Fibroblast of the aortic adventitia (primary cell): ENCODE data around the gene PPM1H. TPM values are rescaled to one million over a fixed set of nuclear protein-coding genes. Genes with fewer than 3 reads are reported as not detected.
A peak's percentile ranks its signal among the peaks of the same experiment; 100 is the strongest.
"Not testable (repeated sequence)": the region's sequence is repeated elsewhere in the genome, so short reads cannot be mapped to it uniquely, and the experiment has no call there.

Source experiments
- DNase-seq: peaks from one replicate; pipeline ENCODE4 v3.0.0-alpha.2; 2010; ENCODE audit warnings: low read depth
- H3K4me3 ChIP-seq: 2 replicates; pipeline ENCODE4 v1.5.1; 2011; ENCODE audit warnings: low read depth, mild to moderate bottlenecking, control low read depth, low read length, moderate library complexity
- CTCF ChIP-seq: IDR thresholded peaks from 2 replicates; pipeline ENCODE4 v1.5.1; 2011; ENCODE audit warnings: mild to moderate bottlenecking, low read length, control low read depth, inconsistent platforms; ENCODE audit not compliant: insufficient read depth
- total RNA-seq: library from RNA; depleted of rRNA; stranded (reverse); fragments of >200 nt; gene quantifications from 2 replicates; pipeline ENCODE4 v1.2.3, GENCODE V29; 2012; ENCODE audit warnings: low replicate concordance

The PPM1H gene
- total RNA-seq, 1 donor = 1.3 TPM

- no peak for DNase-seq
- no peak for TF ChIP-seq CTCF
Observed at GRCh38 chr12:62737615-62738014, 197.3 kb downstream of the PPM1H start.

DNA sequence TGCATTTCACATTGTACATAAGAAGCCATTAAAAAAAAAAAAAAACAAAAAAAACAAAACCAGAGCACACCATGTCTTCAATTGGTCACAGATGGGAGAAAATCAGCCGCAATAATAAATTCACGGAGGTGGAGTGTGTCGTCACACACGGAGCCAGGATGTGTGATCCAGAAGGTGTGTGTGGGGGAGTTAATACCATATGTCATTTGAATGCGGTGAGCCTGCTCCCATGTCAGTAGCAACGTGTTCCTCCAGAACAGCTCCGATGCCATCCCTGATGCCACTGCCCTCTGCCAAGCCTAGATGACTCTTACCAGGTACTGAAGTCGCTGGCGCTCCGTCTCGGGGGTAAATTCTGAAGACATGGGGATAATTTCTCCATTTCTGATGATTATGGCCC, 197.8 kb downstream of the PPM1H start:
- no peak for DNase-seq
- no peak overlapping the region for H3K4me3 ChIP-seq
- no peak for TF ChIP-seq CTCF

More at GRCh38 chr12:62737615-62738014, 197.3 kb downstream of the PPM1H start:
- no peak overlapping the region for H3K4me3 ChIP-seq

DNA sequence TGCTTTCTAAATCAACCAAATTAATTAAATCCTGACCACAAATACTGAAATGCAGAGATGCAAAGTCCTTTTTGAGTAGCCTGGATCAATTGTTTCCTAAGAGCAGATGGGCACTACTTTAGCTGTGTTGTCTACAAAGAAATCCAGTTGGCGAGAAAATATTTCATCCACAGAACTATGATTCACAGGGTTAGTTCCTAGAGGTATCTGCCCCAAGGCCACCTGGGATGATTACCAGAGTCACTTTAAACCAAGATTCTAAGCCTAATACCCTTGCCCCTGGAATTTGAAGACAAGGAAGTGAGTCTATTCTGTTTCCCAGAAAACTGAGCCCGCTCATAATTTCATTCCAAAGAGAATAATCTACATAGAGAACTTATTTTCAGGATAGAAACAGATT, 198.4 kb downstream of the PPM1H start:
- DNase-seq = no peak
- no peak overlapping the region for H3K4me3 ChIP-seq
- no peak for TF ChIP-seq CTCF

DNA sequence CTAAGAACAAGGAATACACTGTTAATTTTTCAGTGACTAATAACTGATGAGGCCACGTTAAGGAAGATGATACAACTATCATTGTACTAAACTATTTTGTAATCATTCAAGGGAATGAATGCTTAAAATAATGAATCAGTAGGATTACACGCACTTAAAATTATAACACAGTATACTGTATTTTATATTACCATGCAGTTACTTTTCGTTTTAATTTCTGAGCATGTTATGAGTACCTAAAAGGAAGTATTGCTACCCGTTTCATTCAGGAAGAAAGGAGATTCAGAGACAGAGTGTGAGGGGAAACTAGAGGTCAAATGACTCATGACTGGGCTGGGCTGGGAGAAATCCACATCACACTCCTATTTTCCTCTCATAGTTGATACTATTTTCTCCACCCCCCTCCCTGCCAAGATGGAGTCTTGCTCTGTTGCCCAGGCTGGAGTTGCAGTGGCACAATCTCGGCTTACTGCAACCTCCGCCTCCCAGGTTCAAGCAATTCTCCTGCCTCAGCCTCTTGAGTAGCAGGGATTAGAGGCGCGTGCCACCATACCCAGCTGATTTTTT, 202.0 kb downstream of the PPM1H start:
- no peak overlapping the region for H3K4me3 ChIP-seq
- no peak for TF ChIP-seq CTCF
- peak; percentile 83 for DNase-seq

- H3K4me3 ChIP-seq = peak overlapping the region; percentile 40
- TF ChIP-seq CTCF = no peak
- peak; percentile 75 for DNase-seq
Observed at GRCh38 chr12:62731055-62731820, 203.7 kb downstream of the PPM1H start.

DNA sequence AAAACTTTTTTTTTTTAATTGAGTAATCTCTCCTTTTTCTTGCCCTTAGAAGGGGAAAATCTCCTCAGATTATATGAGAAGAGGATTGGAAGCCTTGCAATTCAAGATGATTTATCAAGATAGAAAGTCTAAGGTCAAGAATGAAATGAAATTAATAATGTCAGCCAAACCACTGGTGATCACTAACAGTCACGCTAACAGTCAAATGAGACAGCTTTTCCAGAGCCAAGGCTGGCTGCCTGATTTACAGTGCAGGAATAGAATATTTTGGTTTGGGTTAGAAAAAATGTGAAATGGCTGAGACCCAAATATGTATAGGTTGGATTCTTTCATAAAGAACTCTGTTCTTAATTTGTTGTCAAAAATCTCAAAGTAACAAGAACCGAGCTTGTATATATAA, 204.3 kb downstream of the PPM1H start:
- peak; percentile 97 for DNase-seq
- TF ChIP-seq CTCF = no peak
- no peak overlapping the region for H3K4me3 ChIP-seq

- H3K4me3 ChIP-seq = not testable (repeated sequence)
- DNase-seq = peak; percentile 95
Observed at GRCh38 chr12:62729579-62730544, 205.1 kb downstream of the PPM1H start.
